C4-2B (cell line): ENCODE measurements around the gene MARCHF5.
"Not testable (repeated sequence)": the region's sequence is repeated elsewhere in the genome, so short reads cannot be mapped to it uniquely, and the experiment has no call there.

ENCODE experiments used
- H3K27ac ChIP-seq: fragments of 450-650 bp; 2 replicates; pipeline ENCODE4 v1.5.1; 2017
- CTCF ChIP-seq: fragments of 450-650 bp; conservative IDR thresholded peaks from 2 replicates; pipeline ENCODE4 v1.5.1; 2017; ENCODE audit warnings: mild to moderate bottlenecking
- ZFX ChIP-seq: fragments of 450-650 bp; IDR thresholded peaks from 2 replicates; pipeline ENCODE4 v1.6.1; 2017

The MARCHF5 gene

DNA sequence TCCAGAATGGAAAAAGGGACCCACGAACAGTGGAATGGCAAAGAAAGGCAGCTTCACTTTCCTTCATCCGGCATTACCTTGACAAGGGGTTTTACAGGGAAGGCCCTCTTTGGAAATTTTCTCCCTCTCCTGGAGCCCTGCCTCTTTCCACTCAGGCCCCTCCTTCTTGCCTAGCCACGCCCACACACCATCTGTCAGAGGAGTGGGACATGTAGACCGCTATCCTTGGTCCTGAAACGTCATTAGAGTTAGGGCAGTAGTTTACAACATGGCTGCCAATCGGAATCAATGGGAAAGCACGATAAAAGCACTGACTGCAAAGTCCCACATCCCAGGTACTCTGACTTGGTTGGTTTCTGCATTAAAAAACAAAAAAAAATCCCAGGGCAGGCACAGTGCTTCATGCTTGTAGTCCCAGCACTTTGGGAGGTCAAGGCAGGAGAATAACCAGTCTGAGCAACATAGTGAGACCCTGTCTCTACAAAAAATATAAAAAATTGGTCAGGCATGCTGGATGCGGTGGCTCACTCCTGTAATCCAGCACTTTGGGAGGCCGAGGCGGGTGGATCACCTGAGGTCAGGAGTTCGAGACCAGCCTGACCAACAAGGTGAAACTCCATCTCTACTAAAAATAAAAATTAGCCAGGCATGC lies 96.4 kb downstream of the MARCHF5 start:
- no peak for TF ChIP-seq ZFX
- TF ChIP-seq CTCF: no peak

GRCh38 chr10:92393173-92393572 lies 102.2 kb downstream of the MARCHF5 start:
- H3K27ac ChIP-seq: not testable (repeated sequence)

More for the DNA sequence above, 96.4 kb downstream of the MARCHF5 start:
- no peak overlapping the region for H3K27ac ChIP-seq

- no peak overlapping the region for H3K27ac ChIP-seq
- TF ChIP-seq CTCF (no peak), ZFX (no peak)
Measured at GRCh38 chr10:92395271-92395670, 104.3 kb downstream of the MARCHF5 start.

GRCh38 chr10:92402234-92402633 lies 111.3 kb downstream of the MARCHF5 start:
- H3K27ac ChIP-seq: not testable (repeated sequence)
